ENCODE results near the gene HDGF.

HDGF gene

GRCh38 chr1:156711011-156711817 is 40.3 kb downstream of the HDGF start:
- Histone ChIP-seq H2AFZ (ENCODE audit: low read depth) (no peak overlapping the region), H3K27ac (no peak overlapping the region), H3K4me2 (no peak overlapping the region), H3K79me2 (ENCODE audit: insufficient read depth, low read depth) (no peaks in the 10 kb centered on the region), H3K4me1 (ENCODE audit: low read depth, poor library complexity, severe bottlenecking) (peaks cover 4% of the 10 kb centered on the region), H3K36me3 (ENCODE audit: insufficient read depth) (no peaks in the 10 kb centered on the region), H3K4me3 (IDR thresholded peaks at IDR 0.05; ENCODE audit: insufficient read depth, low read depth, low read length) (no peak overlapping the region), H3K9ac (no peak overlapping the region), H3K27me3 (ENCODE audit: insufficient read depth, low read depth) (peaks cover 45% of the 10 kb centered on the region), H4K20me1 (ENCODE audit: insufficient read depth) (no peaks in the 10 kb centered on the region)
- no peak for TF ChIP-seq CTCF (conservative IDR thresholded peaks at IDR 0.05; ENCODE audit: low read depth, low read length)

GRCh38 chr1:156709757-156710489 is 41.6 kb downstream of the HDGF start:
- Histone ChIP-seq H3K27me3 (ENCODE audit: insufficient read depth, low read depth) (peaks cover 58% of the 10 kb centered on the region), H2AFZ (ENCODE audit: low read depth) (no peak overlapping the region), H4K20me1 (ENCODE audit: insufficient read depth) (no peaks in the 10 kb centered on the region), H3K27ac (no peak overlapping the region), H3K4me2 (no peak overlapping the region), H3K36me3 (ENCODE audit: insufficient read depth) (no peaks in the 10 kb centered on the region), H3K4me3 (IDR thresholded peaks at IDR 0.05; ENCODE audit: insufficient read depth, low read depth, low read length) (no peak overlapping the region), H3K79me2 (ENCODE audit: insufficient read depth, low read depth) (no peaks in the 10 kb centered on the region), H3K9ac (no peak overlapping the region), H3K4me1 (ENCODE audit: low read depth, poor library complexity, severe bottlenecking) (peaks cover 17% of the 10 kb centered on the region)
- TF ChIP-seq CTCF (conservative IDR thresholded peaks at IDR 0.05; ENCODE audit: low read depth, low read length): no peak

- Histone ChIP-seq H3K27me3 (ENCODE audit: insufficient read depth, low read depth) (peaks cover 67% of the 10 kb centered on the region), H3K4me3 (IDR thresholded peaks at IDR 0.05; ENCODE audit: insufficient read depth, low read depth, low read length) (no peak overlapping the region), H4K20me1 (ENCODE audit: insufficient read depth) (no peaks in the 10 kb centered on the region), H3K4me2 (no peak overlapping the region), H3K4me1 (ENCODE audit: low read depth, poor library complexity, severe bottlenecking) (peaks cover 20% of the 10 kb centered on the region), H3K36me3 (ENCODE audit: insufficient read depth) (no peaks in the 10 kb centered on the region), H3K9ac (no peak overlapping the region), H2AFZ (ENCODE audit: low read depth) (no peak overlapping the region), H3K27ac (no peak overlapping the region), H3K79me2 (ENCODE audit: insufficient read depth, low read depth) (no peaks in the 10 kb centered on the region)
- no peak for TF ChIP-seq CTCF (conservative IDR thresholded peaks at IDR 0.05; ENCODE audit: low read depth, low read length)
These were observed 42.4 kb downstream of the HDGF start for GRCh38 chr1:156709031-156709430.

GRCh38 chr1:156708218-156708661 is 43.2 kb downstream of the HDGF start:
- TF ChIP-seq CTCF (conservative IDR thresholded peaks at IDR 0.05; ENCODE audit: low read depth, low read length): no peak

More at GRCh38 chr1:156708218-156708661, 43.2 kb downstream of the HDGF start:
- Histone ChIP-seq H2AFZ (ENCODE audit: low read depth) (no peak overlapping the region), H3K27ac (no peak overlapping the region), H3K4me3 (IDR thresholded peaks at IDR 0.05; ENCODE audit: insufficient read depth, low read depth, low read length) (no peak overlapping the region), H3K27me3 (ENCODE audit: insufficient read depth, low read depth) (peaks cover 75% of the 10 kb centered on the region), H3K36me3 (ENCODE audit: insufficient read depth) (no peaks in the 10 kb centered on the region), H3K4me1 (ENCODE audit: low read depth, poor library complexity, severe bottlenecking) (peaks cover 20% of the 10 kb centered on the region), H4K20me1 (ENCODE audit: insufficient read depth) (no peaks in the 10 kb centered on the region), H3K9ac (no peak overlapping the region), H3K4me2 (no peak overlapping the region), H3K79me2 (ENCODE audit: insufficient read depth, low read depth) (no peaks in the 10 kb centered on the region)
